GM21423 (cell line): ENCODE results near the gene ARL13B.
A peak's percentile ranks its signal among the peaks of the same experiment; 100 is the strongest.
"Not testable (repeated sequence)": the region's sequence is repeated elsewhere in the genome, so short reads cannot be mapped to it uniquely, and the experiment has no call there.

ENCODE experiments used
- ATAC-seq: cut with Tn5 transposase; IDR thresholded peaks from one replicate; pipeline ENCODE4 v1.9.1; 2021; ENCODE audit warnings: mild to moderate bottlenecking, moderate library complexity; ENCODE audit not compliant: unreplicated experiment

The ARL13B gene

GRCh38 chr3:93979850-93980676 lies at the start of gene ARL13B:
Gene ARL13B (plus strand): TSS chr3:93980155. CDS start chr3:93980424, 269 bp downstream.
- ATAC-seq = peak; percentile 100

- ATAC-seq = no peak
These were observed 48.2 kb upstream of the ARL13B start for GRCh38 chr3:93931597-93932229.

- ATAC-seq = no peak
These were observed 45.4 kb upstream of the ARL13B start for GRCh38 chr3:93934366-93935046.

GRCh38 chr3:93936549-93936948 lies 43.4 kb upstream of the ARL13B start:
- ATAC-seq = no peak

GRCh38 chr3:93937485-93937884 lies 42.5 kb upstream of the ARL13B start:
- ATAC-seq = not testable (repeated sequence)

GRCh38 chr3:93949958-93950357 lies 30.0 kb upstream of the ARL13B start:
- not testable (repeated sequence) for ATAC-seq

- no peak for ATAC-seq
These were observed 18.9 kb upstream of the ARL13B start for GRCh38 chr3:93961026-93961425.

- ATAC-seq = no peak
These were observed 18.5 kb upstream of the ARL13B start for GRCh38 chr3:93961489-93961888.

GRCh38 chr3:93962798-93963197 lies 17.2 kb upstream of the ARL13B start:
- ATAC-seq = no peak

GRCh38 chr3:93965106-93965505 lies 14.8 kb upstream of the ARL13B start:
- not testable (repeated sequence) for ATAC-seq

- no peak for ATAC-seq
These were observed 10.5 kb upstream of the ARL13B start for GRCh38 chr3:93969443-93969842.

GRCh38 chr3:93969997-93970396 lies 10.0 kb upstream of the ARL13B start:
- no peak for ATAC-seq

- peak; percentile 94 for ATAC-seq
These were observed 6.5 kb upstream of the ARL13B start, which contains the start of gene PROS1 for GRCh38 chr3:93973131-93974126. Gene PROS1 (minus strand): TSS chr3:93973896. CDS start chr3:93973749, 147 bp downstream.

GRCh38 chr3:93981649-93982048 lies 1.7 kb downstream of the ARL13B start:
- no peak for ATAC-seq

- ATAC-seq = no peak
These were observed 3.5 kb downstream of the ARL13B start for GRCh38 chr3:93983408-93983807.

GRCh38 chr3:93984618-93985017 lies 4.7 kb downstream of the ARL13B start:
- no peak for ATAC-seq

- no peak for ATAC-seq
These were observed 8.3 kb downstream of the ARL13B start for GRCh38 chr3:93988283-93988682.

- ATAC-seq = no peak
These were observed 8.8 kb downstream of the ARL13B start for GRCh38 chr3:93988764-93989163.

- ATAC-seq = no peak
These were observed 9.3 kb downstream of the ARL13B start for GRCh38 chr3:93989241-93989640.

GRCh38 chr3:93991631-93992030 lies 11.7 kb downstream of the ARL13B start:
- ATAC-seq = no peak
